GM18519 (cell line): Measurements from ENCODE around the gene NEFH.
"Not testable (repeated sequence)": the region's sequence is repeated elsewhere in the genome, so short reads cannot be mapped to it uniquely, and the experiment has no call there.

ENCODE experiments used
- ATAC-seq: cut with Tn5 transposase; IDR thresholded peaks from one replicate; pipeline ENCODE4 v1.9.1; 2021; ENCODE audit warnings: mild to moderate bottlenecking, moderate library complexity; ENCODE audit not compliant: unreplicated experiment, low FRiP score

Gene NEFH

GRCh38 chr22:29489127-29489780 is 9.2 kb downstream of the NEFH start:
- ATAC-seq: not testable (repeated sequence)

GRCh38 chr22:29491012-29491411 is 11.0 kb downstream of the NEFH start:
- no peak for ATAC-seq

- ATAC-seq: no peak
These were observed 13.6 kb downstream of the NEFH start for GRCh38 chr22:29493636-29494035.

GRCh38 chr22:29499852-29500251 is 19.8 kb downstream of the NEFH start:
- no peak for ATAC-seq

- ATAC-seq: no peak
These were observed 23.9 kb downstream of the NEFH start for GRCh38 chr22:29503811-29504372.

- ATAC-seq: no peak
These were observed 29.3 kb downstream of the NEFH start for GRCh38 chr22:29509298-29509697.

GRCh38 chr22:29509815-29510214 is 29.8 kb downstream of the NEFH start:
- ATAC-seq: no peak

GRCh38 chr22:29510542-29510941 is 30.5 kb downstream of the NEFH start:
- no peak for ATAC-seq

- no peak for ATAC-seq
These were observed 31.3 kb downstream of the NEFH start for GRCh38 chr22:29511126-29511862.

GRCh38 chr22:29512031-29512430 is 32.0 kb downstream of the NEFH start:
- no peak for ATAC-seq

GRCh38 chr22:29517215-29517908 is 37.3 kb downstream of the NEFH start:
- no peak for ATAC-seq

- no peak for ATAC-seq
These were observed 38.4 kb downstream of the NEFH start for GRCh38 chr22:29518427-29518826.

GRCh38 chr22:29519996-29520395 is 40.0 kb downstream of the NEFH start:
- ATAC-seq: no peak

GRCh38 chr22:29520851-29521250 is 40.8 kb downstream of the NEFH start:
- no peak for ATAC-seq

GRCh38 chr22:29521526-29521925 is 41.5 kb downstream of the NEFH start:
- no peak for ATAC-seq

GRCh38 chr22:29523761-29524160 is 43.7 kb downstream of the NEFH start:
- no peak for ATAC-seq

- no peak for ATAC-seq
These were observed 44.6 kb downstream of the NEFH start for GRCh38 chr22:29524442-29525191.

- no peak for ATAC-seq
These were observed 48.1 kb downstream of the NEFH start for GRCh38 chr22:29528144-29528543.

GRCh38 chr22:29530716-29531115 is 50.7 kb downstream of the NEFH start:
- ATAC-seq: no peak

GRCh38 chr22:29531419-29531818 is 51.4 kb downstream of the NEFH start:
- ATAC-seq: no peak

- no peak for ATAC-seq
These were observed 56.4 kb downstream of the NEFH start for GRCh38 chr22:29536411-29536810.
